ENCODE results near the gene MINDY4B.

The MINDY4B gene

DNA sequence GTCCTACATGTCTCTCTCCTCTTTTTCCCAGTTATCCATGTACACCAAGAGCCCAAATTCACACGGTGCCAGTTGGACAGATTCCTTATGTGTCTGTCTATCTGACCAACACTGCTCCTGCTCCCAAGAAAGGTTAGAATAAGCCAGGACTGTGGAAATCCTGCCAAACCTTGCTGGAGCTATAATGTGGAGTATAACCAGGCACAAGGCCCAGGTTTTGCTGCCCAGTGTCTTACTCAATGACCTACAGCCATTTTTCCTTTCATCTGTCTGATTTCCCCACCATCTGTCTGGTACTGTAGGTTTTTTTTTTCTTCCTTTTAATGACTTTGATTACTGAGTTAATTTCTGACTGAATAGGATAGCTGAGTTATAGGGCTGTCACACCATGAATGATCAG lies 26.5 kb upstream of the MINDY4B start:
- DNase-seq = no peak
- H3K9me3 Mint-ChIP-seq = peaks cover 6% of the 10 kb centered on the region
- no peaks in the 10 kb centered on the region for H3K36me3 Mint-ChIP-seq (ENCODE audit: low read depth)
- TF ChIP-seq, protein P1, sequence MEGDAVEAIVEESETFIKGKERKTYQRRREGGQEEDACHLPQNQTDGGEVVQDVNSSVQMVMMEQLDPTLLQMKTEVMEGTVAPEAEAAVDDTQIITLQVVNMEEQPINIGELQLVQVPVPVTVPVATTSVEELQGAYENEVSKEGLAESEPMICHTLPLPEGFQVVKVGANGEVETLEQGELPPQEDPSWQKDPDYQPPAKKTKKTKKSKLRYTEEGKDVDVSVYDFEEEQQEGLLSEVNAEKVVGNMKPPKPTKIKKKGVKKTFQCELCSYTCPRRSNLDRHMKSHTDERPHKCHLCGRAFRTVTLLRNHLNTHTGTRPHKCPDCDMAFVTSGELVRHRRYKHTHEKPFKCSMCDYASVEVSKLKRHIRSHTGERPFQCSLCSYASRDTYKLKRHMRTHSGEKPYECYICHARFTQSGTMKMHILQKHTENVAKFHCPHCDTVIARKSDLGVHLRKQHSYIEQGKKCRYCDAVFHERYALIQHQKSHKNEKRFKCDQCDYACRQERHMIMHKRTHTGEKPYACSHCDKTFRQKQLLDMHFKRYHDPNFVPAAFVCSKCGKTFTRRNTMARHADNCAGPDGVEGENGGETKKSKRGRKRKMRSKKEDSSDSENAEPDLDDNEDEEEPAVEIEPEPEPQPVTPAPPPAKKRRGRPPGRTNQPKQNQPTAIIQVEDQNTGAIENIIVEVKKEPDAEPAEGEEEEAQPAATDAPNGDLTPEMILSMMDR (IDR thresholded peaks at IDR 0.05) = no peak
- no peak overlapping the region for H3K4me3 Mint-ChIP-seq
- peaks cover 7% of the 10 kb centered on the region for H3K4me1 Mint-ChIP-seq
- no peak overlapping the region for H3K27ac Mint-ChIP-seq
- H3K27me3 Mint-ChIP-seq (ENCODE audit: low read depth, poor library complexity) = peaks cover 13% of the 10 kb centered on the region

DNA sequence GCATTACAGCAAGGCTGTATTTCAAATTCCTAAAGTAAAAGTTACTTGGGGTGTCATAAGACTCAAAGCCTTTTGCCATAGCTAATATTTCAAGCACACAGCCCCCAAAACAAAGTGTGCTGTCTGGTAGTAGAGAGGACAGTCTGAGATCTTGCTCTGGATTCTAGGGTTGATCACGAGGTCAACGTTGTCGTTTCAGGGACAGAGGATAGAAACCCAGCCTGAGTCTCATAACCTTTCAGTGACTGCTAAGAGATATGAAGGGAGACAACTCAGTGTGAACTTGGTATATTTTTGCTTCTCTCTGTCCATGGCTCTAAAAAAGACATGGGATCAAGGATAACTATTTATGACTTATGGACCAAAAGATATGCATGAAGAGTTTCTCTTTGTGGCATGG lies 25.6 kb upstream of the MINDY4B start:
- Mint-ChIP-seq H3K27ac (no peak overlapping the region), H3K4me3 (no peak overlapping the region), H3K4me1 (peaks cover 13% of the 10 kb centered on the region), H3K36me3 (ENCODE audit: low read depth) (no peaks in the 10 kb centered on the region), H3K27me3 (ENCODE audit: low read depth, poor library complexity) (peaks cover 15% of the 10 kb centered on the region), H3K9me3 (no peaks in the 10 kb centered on the region)
- no peak for DNase-seq
- TF ChIP-seq, protein P1 (IDR thresholded peaks at IDR 0.05) = no peak

DNA sequence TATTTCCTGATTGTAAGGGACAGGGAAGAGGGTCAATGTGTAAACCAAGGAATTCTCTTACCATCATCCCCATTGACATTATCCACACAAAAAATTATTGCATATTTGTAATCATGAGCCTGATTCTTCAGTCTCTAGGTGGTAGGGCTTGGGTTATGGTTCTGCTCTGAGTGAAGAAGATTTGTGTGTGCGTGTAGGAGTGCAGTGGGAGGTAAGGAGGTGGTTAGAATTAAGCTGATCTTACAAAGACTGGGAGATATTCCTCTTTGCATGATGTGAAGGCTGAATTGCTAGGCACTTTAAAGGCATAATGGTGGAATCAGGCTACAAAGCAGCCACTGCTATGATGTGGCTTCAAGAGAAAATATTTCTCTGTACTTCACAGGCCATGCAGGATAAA lies 23.0 kb upstream of the MINDY4B start:
- peaks cover 36% of the 10 kb centered on the region for H3K4me1 Mint-ChIP-seq
- peaks cover 20% of the 10 kb centered on the region for H3K27me3 Mint-ChIP-seq (ENCODE audit: low read depth, poor library complexity)
- TF ChIP-seq, protein P1 (IDR thresholded peaks at IDR 0.05) = no peak
- no peaks in the 10 kb centered on the region for H3K9me3 Mint-ChIP-seq
- DNase-seq = no peak
- no peaks in the 10 kb centered on the region for H3K36me3 Mint-ChIP-seq (ENCODE audit: low read depth)
- H3K27ac Mint-ChIP-seq = no peak overlapping the region
- H3K4me3 Mint-ChIP-seq = no peak overlapping the region

DNA sequence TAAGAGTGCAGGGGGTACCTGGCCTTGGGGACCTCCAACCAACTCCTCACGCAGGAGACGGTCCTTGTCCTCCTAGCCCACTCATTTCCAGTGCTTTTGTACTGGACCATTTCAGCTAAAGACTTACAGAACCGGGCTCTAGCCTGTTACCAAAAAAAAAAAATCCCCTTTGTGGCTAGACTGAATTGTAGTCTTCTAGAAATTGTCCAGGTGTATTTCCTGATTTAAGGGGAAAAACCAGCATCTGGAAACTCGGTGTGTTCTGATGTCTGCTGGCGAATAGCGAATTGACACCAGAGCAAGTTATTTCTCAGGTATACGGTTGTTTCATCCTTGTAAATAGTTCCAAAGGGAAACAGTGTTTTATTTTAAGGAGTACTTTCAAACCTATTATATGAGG lies 21.1 kb upstream of the MINDY4B start:
- peaks cover 45% of the 10 kb centered on the region for H3K4me1 Mint-ChIP-seq
- TF ChIP-seq, protein P1 (IDR thresholded peaks at IDR 0.05) = no peak
- no peak for DNase-seq
- peaks cover 24% of the 10 kb centered on the region for H3K27me3 Mint-ChIP-seq (ENCODE audit: low read depth, poor library complexity)
- H3K4me3 Mint-ChIP-seq = no peak overlapping the region
- H3K9me3 Mint-ChIP-seq = no peaks in the 10 kb centered on the region
- no peaks in the 10 kb centered on the region for H3K36me3 Mint-ChIP-seq (ENCODE audit: low read depth)
- no peak overlapping the region for H3K27ac Mint-ChIP-seq

DNA sequence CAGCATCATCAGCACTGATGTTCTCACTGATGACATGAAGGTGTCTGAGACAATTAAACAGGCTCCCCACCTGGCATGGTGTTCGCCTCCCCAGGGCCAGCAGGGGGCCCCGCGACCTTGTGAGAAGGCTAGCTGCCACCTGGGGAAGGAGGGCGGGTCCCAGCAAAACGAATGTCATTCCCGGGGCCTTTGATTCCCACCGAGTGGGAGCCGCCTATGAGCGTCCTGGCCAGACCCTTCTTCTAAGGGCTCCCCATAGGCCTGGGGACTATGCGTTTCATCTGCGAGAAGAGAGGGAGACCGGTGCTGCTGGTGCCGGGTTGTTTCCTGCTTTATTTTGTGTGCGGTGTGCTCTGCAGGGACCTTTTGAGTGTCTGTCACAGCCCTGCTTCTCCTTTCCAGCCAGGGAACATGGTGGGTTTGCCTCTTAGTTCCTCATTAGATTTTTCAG lies 20.5 kb upstream of the MINDY4B start:
- no peak overlapping the region for H3K27ac Mint-ChIP-seq
- no peaks in the 10 kb centered on the region for H3K9me3 Mint-ChIP-seq
- TF ChIP-seq, protein P1 (IDR thresholded peaks at IDR 0.05) = peak; percentile 72
- H3K27me3 Mint-ChIP-seq (ENCODE audit: low read depth, poor library complexity) = peaks cover 21% of the 10 kb centered on the region
- peak overlapping the region; percentile 59 for H3K4me3 Mint-ChIP-seq
- peaks cover 45% of the 10 kb centered on the region for H3K4me1 Mint-ChIP-seq
- no peaks in the 10 kb centered on the region for H3K36me3 Mint-ChIP-seq (ENCODE audit: low read depth)
- peak; percentile 79 for DNase-seq

DNA sequence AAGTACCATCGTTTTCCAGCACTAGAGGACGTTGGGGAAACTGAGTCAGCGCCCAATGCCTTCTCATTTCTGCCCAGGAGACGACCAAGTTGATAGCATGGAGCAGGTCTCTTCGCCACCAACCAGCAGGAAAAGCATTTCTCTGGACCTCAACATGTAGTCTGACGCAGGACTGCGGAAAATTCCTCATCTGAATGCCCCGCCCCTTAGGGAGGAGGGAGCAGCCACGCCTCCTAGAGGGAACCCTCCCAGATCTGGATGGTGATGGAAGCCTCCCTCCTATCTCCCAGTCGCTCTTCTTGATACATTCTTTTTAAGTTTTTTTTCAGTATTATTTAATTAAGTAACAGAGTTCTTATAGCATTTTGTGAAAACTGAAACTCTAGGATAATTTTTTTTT lies 17.4 kb upstream of the MINDY4B start:
- TF ChIP-seq, protein P1 (IDR thresholded peaks at IDR 0.05) = no peak
- H3K4me1 Mint-ChIP-seq = peaks cover 62% of the 10 kb centered on the region
- peak; percentile 36 for DNase-seq
- no peak overlapping the region for H3K4me3 Mint-ChIP-seq
- H3K27ac Mint-ChIP-seq = no peak overlapping the region
- no peaks in the 10 kb centered on the region for H3K36me3 Mint-ChIP-seq (ENCODE audit: low read depth)
- peaks cover 20% of the 10 kb centered on the region for H3K27me3 Mint-ChIP-seq (ENCODE audit: low read depth, poor library complexity)
- no peaks in the 10 kb centered on the region for H3K9me3 Mint-ChIP-seq
